Endothelial cell of umbilical vein (primary cell): Measurements from ENCODE around the gene RPS21. TPM values are rescaled to one million over a fixed set of nuclear protein-coding genes. Genes with fewer than 3 reads are reported as not detected.

Experiments
- BruUV-seq: library from RNA; stranded (reverse); fragments of 400-500 nt; replicated peaks from 2 replicates; lab custom pipeline; 2021; lab: Mats Ljungman, UMichigan
- CTCF ChIA-PET: fragments of 300-600, 350-600 bp; sonication (Branson Sonifier 250); formaldehyde crosslinking; loops from one replicate; lab custom pipeline; 2021; ENCODE audit warnings: antibody characterized with exemption, inconsistent platforms; lab: Charles Lee
- POLR2A ChIA-PET: fragments of 300-600, 350-600 bp; sonication (Branson Sonifier 250); formaldehyde crosslinking; loops from one replicate; lab custom pipeline; 2021; ENCODE audit warnings: antibody characterized with exemption, inconsistent platforms; lab: Charles Lee
- DNase-seq: peaks from one replicate; pipeline ENCODE4 v3.0.0-alpha.2; 2011; ENCODE audit warnings: low read depth, low spot score
- FAIRE-seq: peaks from 2 replicates; lab custom pipeline; 2011; peaks lifted over from hg19 to GRCh38; lab: Jason Lieb, UNC
- H2AFZ ChIP-seq: 2 replicates; pipeline ENCODE4 v1.6.0; 2012; ENCODE audit warnings: low read depth, low read length, control low read depth, inconsistent platforms
- H3K27ac ChIP-seq: 2 replicates; pipeline ENCODE4 v1.5.1; 2011; ENCODE audit warnings: low read depth, mild to moderate bottlenecking, control low read depth, low read length, moderate library complexity; ENCODE audit not compliant: insufficient read depth
- H3K27me3 ChIP-seq, 2 experiments: 2 replicates each; pipeline versions ENCODE4 v1.6.0 to v1.6.1; 2011; ENCODE audit warnings: low read length in 2 of 2, mixed read lengths in 1 of 2; ENCODE audit not compliant: control insufficient read depth in 2 of 2, insufficient read depth in 2 of 2
- H3K36me3 ChIP-seq, 2 experiments: 2 replicates in 1 of 2; 3 replicates in 1 of 2; pipeline ENCODE4 v1.5.1; 2011; ENCODE audit warnings: low read length in 2 of 2, mild to moderate bottlenecking in 1 of 2, moderate library complexity in 1 of 2; ENCODE audit not compliant: control insufficient read depth in 2 of 2, insufficient read depth in 2 of 2; ENCODE audit errors: extremely low read depth in 1 of 2
- H3K4me1 ChIP-seq: 3 replicates; pipeline ENCODE4 v1.5.1; 2011; ENCODE audit warnings: mild to moderate bottlenecking, low read length; ENCODE audit not compliant: control insufficient read depth, insufficient read depth; ENCODE audit errors: extremely low read depth
- H3K4me2 ChIP-seq: 2 replicates; pipeline ENCODE4 v1.6.1; 2011; ENCODE audit warnings: low read length, control low read depth, mixed read lengths; ENCODE audit not compliant: insufficient read depth
- H3K4me3 ChIP-seq, 3 experiments: fragments of 200-600 bp in 1 of 3; sonication (generic), shearing (Covaris generic) in 1 of 3; replicated peaks in 1 of 3; 2 replicates each; pipeline ENCODE4 v1.5.1; 2011 to 2016; ENCODE audit warnings: control low read depth in 3 of 3, low read length in 3 of 3, mild to moderate bottlenecking in 2 of 3, inconsistent platforms in 1 of 3, low read depth in 1 of 3, moderate library complexity in 1 of 3; ENCODE audit not compliant: insufficient read depth in 1 of 3
- H3K79me2 ChIP-seq: 2 replicates; pipeline ENCODE4 v1.6.0; 2012; ENCODE audit warnings: low read length, inconsistent platforms; ENCODE audit not compliant: control insufficient read depth, insufficient read depth
- H3K9ac ChIP-seq: replicated peaks from 2 replicates; pipeline ENCODE3; 2011; ENCODE audit warnings: low read length, control low read depth; ENCODE audit not compliant: insufficient read depth; ENCODE audit errors: extremely low read depth
- H3K9me1 ChIP-seq: replicated peaks from 3 replicates; pipeline ENCODE4 v1.6.0; 2011; ENCODE audit warnings: mild to moderate bottlenecking, low read length; ENCODE audit not compliant: control insufficient read depth, insufficient read depth; ENCODE audit errors: extremely low read depth
- H3K9me3 ChIP-seq: replicated peaks from 2 replicates; pipeline ENCODE4 v1.5.1; 2012; ENCODE audit warnings: low read length, inconsistent platforms; ENCODE audit not compliant: control insufficient read depth, insufficient read depth
- H4K20me1 ChIP-seq: replicated peaks from 2 replicates; pipeline ENCODE3; 2011; ENCODE audit warnings: mild to moderate bottlenecking, low read length; ENCODE audit not compliant: control insufficient read depth, insufficient read depth; ENCODE audit errors: extremely low read depth
- FOS ChIP-seq: IDR thresholded peaks from 2 replicates; pipeline ENCODE4 v1.6.1; 2011; ENCODE audit warnings: mild to moderate bottlenecking, low read length, moderate library complexity, borderline replicate concordance; ENCODE audit not compliant: insufficient read depth
- GATA2 ChIP-seq: IDR thresholded peaks from 2 replicates; pipeline ENCODE4 v1.7.0; 2011; ENCODE audit warnings: low read depth, mild to moderate bottlenecking, moderate library complexity, mixed read lengths, low read length; ENCODE audit not compliant: insufficient read length, insufficient read depth
- JUN ChIP-seq: IDR thresholded peaks from 2 replicates; pipeline ENCODE4 v1.6.1; 2011; ENCODE audit warnings: borderline replicate concordance, low read depth; ENCODE audit not compliant: insufficient read length, insufficient read depth
- MYC ChIP-seq: IDR thresholded peaks from one replicate; pipeline ENCODE4 v1.6.1; 2011; ENCODE audit warnings: mild to moderate bottlenecking, low read depth, low read length
- POLR2A ChIP-seq: IDR thresholded peaks from 2 replicates; pipeline ENCODE4 v1.6.1; 2012; ENCODE audit warnings: low read depth, mild to moderate bottlenecking, control low read depth, low read length
- POLR2AphosphoS5 ChIP-seq: IDR thresholded peaks from 2 replicates; pipeline ENCODE4 v1.6.1; 2012; ENCODE audit warnings: low read depth, mild to moderate bottlenecking, control low read depth, low read length, moderate library complexity; ENCODE audit not compliant: insufficient read depth
- dilution Hi-C: fragments of 300-500 bp; cut with MboI; formaldehyde crosslinking; loops from one replicate; pipeline ENCODE4 v1.15.0; 2019; ENCODE audit warnings: low sequenced_read_pairs; ENCODE audit not compliant: extremely low pct_ligation_motif_present
- intact Hi-C: fragments of 100-400 bp; cut with micrococcal nuclease; formaldehyde crosslinking; loops from one replicate; pipeline ENCODE4 v1.10.0; 2022
- polyA plus RNA-seq, 4 experiments: library from polyadenylated mRNA; depleted of rRNA in 3 of 4; stranded (reverse) in 3 of 4; unstranded in 1 of 4; fragments of >200 nt; gene quantifications; 2 replicates each; pipeline versions ENCODE4 v1.2.1 to v1.2.3, GENCODE V29; 2011 to 2012; ENCODE audit warnings: missing spikeins in 1 of 4
- total RNA-seq: library from RNA; stranded (reverse); gene quantifications from 2 replicates; pipeline ENCODE4 v1.2.3, GENCODE V29; 2021
- TF ChIP-seq, protein P1 (sequence below), 2 donors: IDR thresholded peaks; 1 replicate in 1 of 2; 2 replicates in 1 of 2; pipeline ENCODE4 v1.5.1; 2011; ENCODE audit warnings: low read length in 2 of 2, mild to moderate bottlenecking in 2 of 2, moderate library complexity in 2 of 2, control low read depth in 1 of 2, inconsistent platforms in 1 of 2, low read depth in 1 of 2; ENCODE audit not compliant: insufficient read depth in 1 of 2; ENCODE audit errors: extremely low read depth in 1 of 2

Gene RPS21
- total and polyA plus RNA-seq, 2 donors (not counting 3 experiments of a cell fraction or from before 2014, with no cell fraction given): 1,644 to 7,710 TPM

DNA sequence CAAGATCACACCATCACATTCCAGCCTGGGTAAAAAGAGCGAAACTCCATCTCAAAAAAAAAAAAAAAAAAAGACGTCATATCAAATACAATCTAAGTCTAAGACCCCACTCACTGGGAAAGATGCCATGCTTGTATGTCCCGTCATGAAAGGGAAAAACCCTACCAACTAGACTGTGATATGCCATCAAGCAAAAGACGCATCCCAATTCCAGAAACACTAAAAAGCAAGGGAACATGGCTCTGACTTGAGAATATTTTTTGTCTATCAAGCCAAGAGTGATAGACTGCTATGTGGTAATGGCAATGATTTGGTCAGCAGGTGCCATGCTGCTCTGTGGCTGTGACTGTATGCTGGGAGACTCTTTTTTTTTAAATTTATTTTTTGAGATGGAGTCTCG is 42.8 kb upstream of the RPS21 start:
- Histone ChIP-seq H3K4me2 (no peak overlapping the region), H4K20me1 (no peaks in the 10 kb centered on the region), H3K9me3 (no peaks in the 10 kb centered on the region), H3K27me3 (no peaks in the 10 kb centered on the region), H3K4me3 (no peak overlapping the region), H3K4me1 (no peaks in the 10 kb centered on the region), H3K9me1 (no peaks in the 10 kb centered on the region), H3K9ac (no peak overlapping the region), H3K36me3 (peaks cover 4 to 19% of the 10 kb centered on the region in 2 experiments), H3K27ac (no peak overlapping the region), H3K79me2 (peaks cover 5% of the 10 kb centered on the region), H2AFZ (no peak overlapping the region)
- FAIRE-seq (no peak), DNase-seq (no peak)
- ChIA-PET POLR2A (no interaction called here), CTCF (interaction anchor here (1.7 to 1.8 kb wide), 2 partner anchors 32 to 38 kb away, joined by 4 to 5 read pairs; no protein-coding TSS in a partner anchor)
- intact Hi-C loops: loop anchor here (5.0 kb wide), 1 partner anchor 38 kb away; no protein-coding TSS in a partner anchor
- TF ChIP-seq, protein P1, sequence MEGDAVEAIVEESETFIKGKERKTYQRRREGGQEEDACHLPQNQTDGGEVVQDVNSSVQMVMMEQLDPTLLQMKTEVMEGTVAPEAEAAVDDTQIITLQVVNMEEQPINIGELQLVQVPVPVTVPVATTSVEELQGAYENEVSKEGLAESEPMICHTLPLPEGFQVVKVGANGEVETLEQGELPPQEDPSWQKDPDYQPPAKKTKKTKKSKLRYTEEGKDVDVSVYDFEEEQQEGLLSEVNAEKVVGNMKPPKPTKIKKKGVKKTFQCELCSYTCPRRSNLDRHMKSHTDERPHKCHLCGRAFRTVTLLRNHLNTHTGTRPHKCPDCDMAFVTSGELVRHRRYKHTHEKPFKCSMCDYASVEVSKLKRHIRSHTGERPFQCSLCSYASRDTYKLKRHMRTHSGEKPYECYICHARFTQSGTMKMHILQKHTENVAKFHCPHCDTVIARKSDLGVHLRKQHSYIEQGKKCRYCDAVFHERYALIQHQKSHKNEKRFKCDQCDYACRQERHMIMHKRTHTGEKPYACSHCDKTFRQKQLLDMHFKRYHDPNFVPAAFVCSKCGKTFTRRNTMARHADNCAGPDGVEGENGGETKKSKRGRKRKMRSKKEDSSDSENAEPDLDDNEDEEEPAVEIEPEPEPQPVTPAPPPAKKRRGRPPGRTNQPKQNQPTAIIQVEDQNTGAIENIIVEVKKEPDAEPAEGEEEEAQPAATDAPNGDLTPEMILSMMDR (IDR thresholded peaks at IDR 0.05; ENCODE audit: extremely low read depth in 1 of 2, insufficient read depth in 1 of 2, low read depth in 1 of 2, low read length in 2 of 2): no peak
- TF ChIP-seq POLR2A (no peak), GATA2 (no peak), FOS (no peak), JUN (no peak), POLR2AphosphoS5 (no peak), MYC (no peak)
- BruUV-seq: no TSS peak
- dilution Hi-C loops: no loop called here
